ENCODE results near the gene PRIMA1. TPM values are rescaled to one million over a fixed set of nuclear protein-coding genes. Genes with fewer than 3 reads are reported as not detected.

PRIMA1 gene
- total and polyA plus RNA-seq, 2 donors (not counting 1 experiment from before 2014, with no cell fraction given), result not detected

DNA sequence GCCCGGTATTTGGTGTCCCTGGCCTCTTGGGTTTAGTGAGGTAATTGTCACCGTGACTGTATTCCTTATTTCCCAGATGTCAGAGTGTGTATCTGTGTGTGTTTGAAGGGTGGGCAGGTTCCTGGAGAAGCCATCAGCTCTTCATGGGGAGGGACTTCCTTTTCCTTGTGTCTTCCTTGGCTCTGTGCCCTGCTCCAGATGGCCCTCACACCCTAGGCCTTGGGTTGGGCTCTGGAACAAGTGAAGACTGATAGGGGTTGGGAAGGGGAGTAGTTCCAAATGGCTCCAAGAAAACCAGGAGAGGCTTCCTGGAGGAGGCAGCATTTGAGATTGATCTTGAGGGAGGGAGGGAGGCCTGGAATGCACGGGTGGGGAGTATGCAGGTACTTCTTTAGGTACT is 43.8 kb upstream of the PRIMA1 start:
- Histone ChIP-seq H3K27ac (ENCODE audit: insufficient read depth, low read length) (no peak overlapping the region), H3K4me2 (ENCODE audit: extremely low read depth, insufficient read depth, low read length) (no peak overlapping the region), H4K20me1 (ENCODE audit: control insufficient read depth, extremely low read depth, insufficient read depth, low read length) (no peaks in the 10 kb centered on the region), H3K27me3 (ENCODE audit: control insufficient read depth, insufficient read depth, low read length) (no peaks in the 10 kb centered on the region), H3K79me2 (ENCODE audit: control insufficient read depth, insufficient read depth, low read length) (no peaks in the 10 kb centered on the region), H3K4me3 (replicated peaks in 1 of 4; ENCODE audit: control extremely low read depth in 1 of 4, insufficient read depth in 1 of 4, low read depth in 3 of 4, low read length in 4 of 4) (no peak overlapping the region), H3K4me1 (ENCODE audit: control insufficient read depth, extremely low read depth, insufficient read depth, low read length) (no peaks in the 10 kb centered on the region), H3K9ac (ENCODE audit: insufficient read depth, low read length) (no peak overlapping the region), H2AFZ (ENCODE audit: low read length) (no peak overlapping the region), H3K36me3 (ENCODE audit: control insufficient read depth, insufficient read depth, low read length) (no peaks in the 10 kb centered on the region), H3K9me3 (ENCODE audit: control insufficient read depth, insufficient read depth, low read depth, low read length) (no peaks in the 10 kb centered on the region)
- TF ChIP-seq, protein P1, sequence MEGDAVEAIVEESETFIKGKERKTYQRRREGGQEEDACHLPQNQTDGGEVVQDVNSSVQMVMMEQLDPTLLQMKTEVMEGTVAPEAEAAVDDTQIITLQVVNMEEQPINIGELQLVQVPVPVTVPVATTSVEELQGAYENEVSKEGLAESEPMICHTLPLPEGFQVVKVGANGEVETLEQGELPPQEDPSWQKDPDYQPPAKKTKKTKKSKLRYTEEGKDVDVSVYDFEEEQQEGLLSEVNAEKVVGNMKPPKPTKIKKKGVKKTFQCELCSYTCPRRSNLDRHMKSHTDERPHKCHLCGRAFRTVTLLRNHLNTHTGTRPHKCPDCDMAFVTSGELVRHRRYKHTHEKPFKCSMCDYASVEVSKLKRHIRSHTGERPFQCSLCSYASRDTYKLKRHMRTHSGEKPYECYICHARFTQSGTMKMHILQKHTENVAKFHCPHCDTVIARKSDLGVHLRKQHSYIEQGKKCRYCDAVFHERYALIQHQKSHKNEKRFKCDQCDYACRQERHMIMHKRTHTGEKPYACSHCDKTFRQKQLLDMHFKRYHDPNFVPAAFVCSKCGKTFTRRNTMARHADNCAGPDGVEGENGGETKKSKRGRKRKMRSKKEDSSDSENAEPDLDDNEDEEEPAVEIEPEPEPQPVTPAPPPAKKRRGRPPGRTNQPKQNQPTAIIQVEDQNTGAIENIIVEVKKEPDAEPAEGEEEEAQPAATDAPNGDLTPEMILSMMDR (conservative IDR thresholded peaks at IDR 0.05 in 1 of 2, IDR thresholded peaks at IDR 0.05 in 1 of 2; ENCODE audit: low read depth in 1 of 2, low read length in 2 of 2), result no peak
- no peak for TF ChIP-seq EZH2 (IDR thresholded peaks at IDR 0.05; ENCODE audit: low read length, missing control alignments)
- no peak for DNase-seq (ENCODE audit: low read depth in 2 of 2)

DNA sequence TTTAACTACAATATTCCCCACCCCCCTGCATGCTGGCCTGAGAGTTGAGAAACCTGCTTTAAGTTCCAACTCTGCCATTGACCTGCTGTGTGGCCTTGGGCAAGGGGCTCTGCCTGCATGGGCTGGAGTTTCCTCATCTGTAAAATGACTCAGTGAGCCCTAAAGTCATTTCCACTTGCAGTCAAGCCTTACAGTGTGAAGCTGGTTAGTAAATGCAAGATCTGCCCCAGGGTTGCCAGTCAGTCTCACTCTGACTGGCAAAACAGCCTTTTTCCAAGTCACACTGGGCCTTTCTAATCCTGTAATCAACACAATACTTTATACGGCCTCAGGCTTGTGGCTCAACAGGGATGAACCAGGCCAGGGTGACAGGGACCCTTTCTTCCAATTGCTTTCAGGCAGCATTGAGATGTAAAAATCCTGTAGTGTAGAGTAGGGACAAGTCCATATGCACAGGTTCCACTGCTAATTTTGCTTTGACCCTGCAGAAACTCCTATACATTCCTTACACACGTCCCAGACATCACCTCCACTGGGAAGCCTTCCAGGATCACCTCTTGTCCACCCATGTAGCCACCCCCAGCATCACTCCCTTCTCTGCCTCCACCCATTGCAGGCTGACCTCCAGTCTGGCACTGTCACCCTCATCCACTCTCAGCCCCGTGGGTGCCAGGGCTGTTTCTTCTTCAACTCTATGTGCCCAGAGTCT is 42.6 kb upstream of the PRIMA1 start:
- no peak for TF ChIP-seq EZH2 (IDR thresholded peaks at IDR 0.05; ENCODE audit: low read length, missing control alignments)
- TF ChIP-seq, protein P1 (conservative IDR thresholded peaks at IDR 0.05 in 1 of 2, IDR thresholded peaks at IDR 0.05 in 1 of 2; ENCODE audit: low read depth in 1 of 2, low read length in 2 of 2), result no peak
- Histone ChIP-seq H3K79me2 (ENCODE audit: control insufficient read depth, insufficient read depth, low read length) (no peaks in the 10 kb centered on the region), H3K27ac (ENCODE audit: insufficient read depth, low read length) (no peak overlapping the region), H3K4me2 (ENCODE audit: extremely low read depth, insufficient read depth, low read length) (no peak overlapping the region), H3K36me3 (ENCODE audit: control insufficient read depth, insufficient read depth, low read length) (no peaks in the 10 kb centered on the region), H3K4me3 (replicated peaks in 1 of 4; ENCODE audit: control extremely low read depth in 1 of 4, insufficient read depth in 1 of 4, low read depth in 3 of 4, low read length in 4 of 4) (no peak overlapping the region), H4K20me1 (ENCODE audit: control insufficient read depth, extremely low read depth, insufficient read depth, low read length) (no peaks in the 10 kb centered on the region), H3K9me3 (ENCODE audit: control insufficient read depth, insufficient read depth, low read depth, low read length) (no peaks in the 10 kb centered on the region), H3K4me1 (ENCODE audit: control insufficient read depth, extremely low read depth, insufficient read depth, low read length) (no peaks in the 10 kb centered on the region), H2AFZ (ENCODE audit: low read length) (no peak overlapping the region), H3K9ac (ENCODE audit: insufficient read depth, low read length) (no peak overlapping the region), H3K27me3 (ENCODE audit: control insufficient read depth, insufficient read depth, low read length) (no peaks in the 10 kb centered on the region)
- no peak for DNase-seq (ENCODE audit: low read depth in 2 of 2)

DNA sequence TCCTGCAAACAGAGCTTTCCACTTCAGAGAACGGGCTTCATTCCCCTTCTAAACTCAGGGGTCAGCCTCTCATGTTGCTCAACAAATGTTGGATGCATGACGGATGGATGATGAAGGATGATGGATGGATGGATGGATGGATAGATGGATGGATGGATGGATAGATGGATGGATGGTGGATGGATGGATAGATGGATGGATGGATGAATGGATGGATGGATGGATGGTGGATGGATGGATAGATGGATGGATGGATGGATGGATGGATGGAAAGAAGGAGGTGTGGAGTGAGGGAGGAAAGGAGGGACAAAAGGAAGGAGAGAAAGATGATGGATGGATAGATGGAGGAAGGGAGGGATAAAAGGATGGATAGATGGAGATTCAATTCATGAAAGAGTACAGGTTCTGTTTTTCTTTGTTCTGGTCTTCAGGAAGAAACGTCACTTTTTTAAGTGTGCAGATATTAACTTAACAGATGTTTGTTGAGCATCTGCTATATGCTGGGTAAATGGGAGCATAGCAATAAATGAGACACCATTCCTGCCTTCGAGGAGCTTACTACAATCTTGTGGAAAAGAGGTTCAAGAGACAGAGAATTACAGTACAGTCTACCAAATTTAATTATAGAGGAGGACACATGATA is 41.7 kb upstream of the PRIMA1 start:
- Histone ChIP-seq H3K79me2 (ENCODE audit: control insufficient read depth, insufficient read depth, low read length) (no peaks in the 10 kb centered on the region), H3K27ac (ENCODE audit: insufficient read depth, low read length) (no peak overlapping the region), H3K9ac (ENCODE audit: insufficient read depth, low read length) (no peak overlapping the region), H3K27me3 (ENCODE audit: control insufficient read depth, insufficient read depth, low read length) (no peaks in the 10 kb centered on the region), H4K20me1 (ENCODE audit: control insufficient read depth, extremely low read depth, insufficient read depth, low read length) (no peaks in the 10 kb centered on the region), H3K36me3 (ENCODE audit: control insufficient read depth, insufficient read depth, low read length) (no peaks in the 10 kb centered on the region), H3K4me3 (replicated peaks in 1 of 4; ENCODE audit: control extremely low read depth in 1 of 4, insufficient read depth in 1 of 4, low read depth in 3 of 4, low read length in 4 of 4) (no peak overlapping the region), H2AFZ (ENCODE audit: low read length) (no peak overlapping the region), H3K4me1 (ENCODE audit: control insufficient read depth, extremely low read depth, insufficient read depth, low read length) (no peaks in the 10 kb centered on the region), H3K4me2 (ENCODE audit: extremely low read depth, insufficient read depth, low read length) (no peak overlapping the region), H3K9me3 (ENCODE audit: control insufficient read depth, insufficient read depth, low read depth, low read length) (no peaks in the 10 kb centered on the region)
- no peak for DNase-seq (ENCODE audit: low read depth in 2 of 2)
- TF ChIP-seq EZH2 (IDR thresholded peaks at IDR 0.05; ENCODE audit: low read length, missing control alignments), result no peak
- TF ChIP-seq, protein P1 (conservative IDR thresholded peaks at IDR 0.05 in 1 of 2, IDR thresholded peaks at IDR 0.05 in 1 of 2; ENCODE audit: low read depth in 1 of 2, low read length in 2 of 2), result no peak

All from fibroblast of lung (primary cell).